HG02938 (cell line): Measurements from ENCODE around the gene GAS2L3.
A peak's percentile ranks its signal among the peaks of the same experiment; 100 is the strongest.
"Not testable (repeated sequence)": the region's sequence is repeated elsewhere in the genome, so short reads cannot be mapped to it uniquely, and the experiment has no call there.

Experiments used
- ATAC-seq: cut with Tn5 transposase; IDR thresholded peaks from one replicate; pipeline ENCODE4 v1.9.1; 2021; ENCODE audit warnings: mild to moderate bottlenecking, moderate library complexity; ENCODE audit not compliant: unreplicated experiment

GAS2L3 gene

GRCh38 chr12:100573292-100574186 lies at the start of gene GAS2L3:
Gene GAS2L3, plus strand, starts transcription at chr12:100573684. Its CDS starts 21,221 bp downstream, at chr12:100594905.
- peak; percentile 96 for ATAC-seq

GRCh38 chr12:100528034-100528433 lies 45.5 kb upstream of the GAS2L3 start:
- ATAC-seq = no peak

- ATAC-seq = no peak
These were observed 44.9 kb upstream of the GAS2L3 start for GRCh38 chr12:100528471-100529127.

GRCh38 chr12:100529756-100530350 lies 43.6 kb upstream of the GAS2L3 start:
- ATAC-seq = no peak

GRCh38 chr12:100533376-100533775 lies 40.1 kb upstream of the GAS2L3 start:
- no peak for ATAC-seq

GRCh38 chr12:100534625-100535227 lies 38.8 kb upstream of the GAS2L3 start:
- ATAC-seq = no peak

GRCh38 chr12:100539202-100539601 lies 34.3 kb upstream of the GAS2L3 start:
- ATAC-seq = no peak

- ATAC-seq = no peak
These were observed 29.3 kb upstream of the GAS2L3 start for GRCh38 chr12:100544165-100544564.

GRCh38 chr12:100545092-100545491 lies 28.4 kb upstream of the GAS2L3 start:
- ATAC-seq = no peak

- ATAC-seq = no peak
These were observed 19.5 kb upstream of the GAS2L3 start for GRCh38 chr12:100553936-100554335.

- no peak for ATAC-seq
These were observed 18.8 kb upstream of the GAS2L3 start for GRCh38 chr12:100554608-100555077.

GRCh38 chr12:100555722-100556121 lies 17.8 kb upstream of the GAS2L3 start:
- no peak for ATAC-seq

- ATAC-seq = no peak
These were observed 16.1 kb upstream of the GAS2L3 start for GRCh38 chr12:100557357-100557756.

GRCh38 chr12:100559261-100559660 lies 14.2 kb upstream of the GAS2L3 start:
- ATAC-seq = not testable (repeated sequence)

- no peak for ATAC-seq
These were observed 9.4 kb upstream of the GAS2L3 start for GRCh38 chr12:100564090-100564489.

GRCh38 chr12:100564905-100565467 lies 8.5 kb upstream of the GAS2L3 start:
- ATAC-seq = no peak

- no peak for ATAC-seq
These were observed 7.4 kb upstream of the GAS2L3 start for GRCh38 chr12:100565987-100566545.

- peak; percentile 96 for ATAC-seq
These were observed 6.4 kb upstream of the GAS2L3 start for GRCh38 chr12:100566887-100567637.

- ATAC-seq = peak; percentile 19
These were observed 5.5 kb upstream of the GAS2L3 start for GRCh38 chr12:100567945-100568344.

- ATAC-seq = no peak
These were observed 1.3 kb upstream of the GAS2L3 start for GRCh38 chr12:100572184-100572583.
